NCI-H2081 treated with DMSO at 0.1 percent for 48 hours (cell line): ENCODE measurements around the gene PFN3.
A peak's percentile ranks its signal among the peaks of the same experiment; 100 is the strongest.

Experiments
- DNase-seq: peaks from one replicate; lab custom pipeline; 2025; lab: John Stamatoyannopoulos, UW

PFN3 gene, protein sequence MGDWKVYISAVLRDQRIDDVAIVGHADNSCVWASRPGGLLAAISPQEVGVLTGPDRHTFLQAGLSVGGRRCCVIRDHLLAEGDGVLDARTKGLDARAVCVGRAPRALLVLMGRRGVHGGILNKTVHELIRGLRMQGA

DNA sequence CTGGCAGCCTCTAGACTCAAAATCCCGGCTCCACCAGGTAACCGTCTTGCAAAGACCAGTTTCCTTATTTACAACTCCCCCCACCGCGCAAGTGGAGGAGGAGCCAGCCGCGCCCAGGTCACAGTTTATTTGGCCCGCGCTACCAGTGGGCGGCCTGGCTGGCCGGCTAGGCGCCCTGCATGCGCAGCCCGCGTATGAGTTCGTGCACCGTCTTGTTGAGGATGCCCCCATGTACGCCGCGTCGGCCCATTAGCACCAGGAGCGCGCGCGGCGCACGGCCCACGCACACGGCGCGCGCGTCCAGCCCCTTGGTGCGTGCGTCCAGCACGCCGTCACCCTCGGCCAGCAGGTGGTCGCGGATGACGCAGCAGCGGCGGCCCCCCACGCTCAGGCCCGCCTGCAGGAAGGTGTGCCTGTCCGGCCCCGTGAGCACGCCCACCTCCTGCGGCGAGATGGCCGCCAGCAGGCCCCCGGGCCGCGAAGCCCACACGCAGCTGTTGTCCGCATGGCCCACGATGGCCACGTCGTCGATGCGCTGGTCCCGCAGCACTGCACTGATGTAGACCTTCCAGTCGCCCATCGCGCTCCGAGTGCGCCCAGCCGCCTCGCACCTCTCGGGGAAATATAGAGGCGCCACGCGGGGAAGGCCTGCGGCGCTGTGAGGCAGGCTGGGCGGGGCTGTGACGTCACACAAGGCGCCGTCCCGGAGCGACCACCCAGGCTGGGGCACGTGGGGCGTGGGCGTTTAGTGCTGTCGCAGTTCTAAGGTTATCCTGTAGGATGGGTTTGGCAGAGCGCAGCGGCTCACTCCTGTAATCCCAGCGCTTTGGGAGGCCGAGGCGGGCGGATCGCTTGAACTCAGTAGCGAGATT lies at the start of gene PFN3:
TSS of gene PFN3 (minus strand) at position 665 of the 872 bp plus-strand sequence. CDS start at position 580, 85 bp downstream.
- no peak for DNase-seq

DNA sequence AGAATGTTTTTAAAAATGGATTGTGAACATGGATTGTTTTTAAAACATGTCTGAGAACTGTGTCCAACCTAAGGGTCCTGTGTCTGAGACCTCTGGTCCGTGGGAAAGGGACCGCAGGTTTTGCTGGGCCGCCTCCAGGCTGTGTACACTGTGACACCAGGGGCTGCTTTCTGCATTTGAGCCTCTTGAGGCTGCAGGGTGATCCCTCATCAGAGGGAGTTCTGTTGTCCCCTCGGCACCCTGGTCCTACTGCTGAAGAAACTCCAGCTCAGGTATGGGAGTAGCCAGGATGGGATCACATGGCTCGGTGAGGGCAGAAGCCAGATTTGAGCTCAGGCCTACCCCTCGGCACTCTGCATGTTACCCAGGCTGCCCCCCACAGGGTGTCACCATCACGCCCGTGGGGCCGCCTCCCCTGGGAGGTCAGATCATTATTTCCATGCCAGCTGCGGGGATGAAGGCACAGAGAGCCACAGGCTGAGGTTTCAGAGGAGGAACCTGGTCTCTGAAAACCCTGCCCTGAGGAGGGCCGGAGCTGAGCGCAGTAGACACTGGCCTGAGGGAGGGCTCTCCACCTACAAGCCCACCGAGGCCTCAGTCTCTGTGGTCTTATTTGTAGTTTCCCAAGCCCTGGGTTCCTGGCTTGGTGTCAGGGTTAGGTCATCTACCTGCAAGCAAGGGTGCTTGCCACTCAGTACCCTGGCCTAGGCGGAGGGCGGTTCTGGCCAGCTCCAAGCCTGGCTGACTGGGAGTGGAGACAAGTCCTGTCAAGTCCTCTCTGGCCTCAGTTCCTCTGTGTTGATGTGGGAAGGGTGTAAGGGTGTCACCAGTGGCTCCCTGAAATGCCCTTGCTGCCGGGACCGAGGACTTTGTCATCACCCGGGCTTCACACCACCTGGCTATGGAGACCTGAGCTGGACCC lies 48.9 kb upstream of the PFN3 start:
- no peak for DNase-seq

DNA sequence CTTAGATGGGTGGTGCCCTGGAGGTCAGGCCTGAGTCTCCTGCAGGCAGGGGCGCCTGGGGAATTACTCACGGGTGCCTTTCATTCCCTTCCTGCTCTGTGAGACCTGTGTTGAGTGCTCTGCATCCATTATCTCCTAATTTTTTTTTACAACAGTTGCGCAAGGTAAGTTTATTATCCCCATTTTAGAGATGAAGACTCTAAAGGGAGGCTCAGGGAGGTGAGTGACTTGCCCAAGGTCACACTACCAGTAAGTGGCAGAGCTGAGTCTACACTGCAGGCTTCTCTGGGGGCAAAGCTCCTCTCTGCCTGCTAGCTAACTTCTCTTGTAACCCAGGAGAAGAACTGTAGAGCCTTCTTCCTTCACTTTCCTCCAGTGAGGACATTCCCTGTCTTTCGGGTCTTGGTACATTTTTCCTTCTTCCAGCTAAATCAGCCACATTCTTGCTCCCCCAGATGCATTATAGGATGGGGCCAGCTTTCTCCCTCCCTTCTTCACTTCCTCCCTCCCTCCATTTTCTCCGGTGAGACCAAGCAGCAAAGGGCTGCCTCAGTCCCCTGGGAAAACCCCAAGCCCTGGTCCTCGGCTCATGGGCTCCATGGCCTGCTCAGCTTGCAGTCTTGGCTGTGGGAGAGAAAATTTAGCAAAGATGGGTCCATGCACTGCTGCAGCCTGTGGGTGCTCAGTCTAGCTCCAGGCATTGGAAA lies 47.9 kb upstream of the PFN3 start:
- DNase-seq, result no peak

DNA sequence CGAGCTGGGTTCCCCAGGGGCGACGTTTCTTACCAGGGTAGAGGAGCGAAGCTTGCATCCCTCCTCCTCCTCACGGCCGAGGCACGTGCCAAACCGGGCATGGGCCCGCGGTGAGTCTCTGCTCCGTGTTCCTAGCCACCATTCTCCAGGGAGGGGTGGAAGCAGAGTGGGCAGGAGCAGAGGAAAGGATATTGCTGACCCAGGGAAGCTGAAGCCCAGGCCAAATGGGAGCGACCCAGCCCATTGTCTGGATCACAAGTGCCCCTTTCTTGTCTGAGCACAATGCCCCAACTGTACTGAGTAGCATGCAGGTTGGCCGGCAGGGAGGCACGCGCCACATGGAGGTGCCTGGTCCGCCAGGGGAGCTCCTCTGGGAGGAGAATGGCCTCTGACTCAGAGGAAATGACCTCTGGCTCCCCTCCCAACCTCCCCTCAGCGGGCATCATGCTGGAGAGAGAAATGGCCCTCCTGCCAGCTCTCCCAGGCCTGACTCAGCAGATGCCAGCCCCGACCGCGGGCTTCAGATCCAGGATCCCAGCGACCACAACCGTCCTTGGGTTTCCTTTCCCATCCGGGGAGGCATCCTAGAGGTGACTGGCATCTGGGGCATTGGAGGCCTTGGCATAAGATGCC lies 47.3 kb upstream of the PFN3 start:
- no peak for DNase-seq

DNA sequence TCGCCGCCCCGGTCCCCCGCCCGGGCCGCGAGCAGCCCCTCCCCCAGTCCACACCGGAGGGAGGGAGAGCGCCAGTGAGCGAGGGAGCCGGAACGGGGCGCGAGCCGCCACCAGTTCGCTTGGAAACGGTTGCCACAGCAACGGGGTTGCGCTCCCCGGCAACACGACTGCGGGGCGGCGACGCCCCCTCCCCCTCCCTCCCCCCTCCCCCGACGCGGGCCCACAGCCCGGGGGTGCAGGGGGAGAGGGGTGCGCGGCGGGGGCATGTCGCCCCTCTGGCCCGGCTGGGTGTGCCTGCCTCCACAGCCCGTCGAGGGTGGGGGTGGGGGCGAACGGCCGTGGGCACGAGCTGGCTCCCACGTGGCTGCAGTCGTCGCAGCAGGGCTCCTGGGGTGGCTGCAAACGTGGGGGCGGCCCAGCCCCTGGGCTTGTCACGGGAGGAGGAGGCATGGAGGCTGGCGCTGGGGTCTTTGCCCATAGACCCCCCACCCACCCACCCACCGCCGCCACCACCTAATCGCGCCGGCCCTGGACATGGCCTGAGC lies 46.7 kb upstream of the PFN3 start:
- DNase-seq, result peak; percentile 36

DNA sequence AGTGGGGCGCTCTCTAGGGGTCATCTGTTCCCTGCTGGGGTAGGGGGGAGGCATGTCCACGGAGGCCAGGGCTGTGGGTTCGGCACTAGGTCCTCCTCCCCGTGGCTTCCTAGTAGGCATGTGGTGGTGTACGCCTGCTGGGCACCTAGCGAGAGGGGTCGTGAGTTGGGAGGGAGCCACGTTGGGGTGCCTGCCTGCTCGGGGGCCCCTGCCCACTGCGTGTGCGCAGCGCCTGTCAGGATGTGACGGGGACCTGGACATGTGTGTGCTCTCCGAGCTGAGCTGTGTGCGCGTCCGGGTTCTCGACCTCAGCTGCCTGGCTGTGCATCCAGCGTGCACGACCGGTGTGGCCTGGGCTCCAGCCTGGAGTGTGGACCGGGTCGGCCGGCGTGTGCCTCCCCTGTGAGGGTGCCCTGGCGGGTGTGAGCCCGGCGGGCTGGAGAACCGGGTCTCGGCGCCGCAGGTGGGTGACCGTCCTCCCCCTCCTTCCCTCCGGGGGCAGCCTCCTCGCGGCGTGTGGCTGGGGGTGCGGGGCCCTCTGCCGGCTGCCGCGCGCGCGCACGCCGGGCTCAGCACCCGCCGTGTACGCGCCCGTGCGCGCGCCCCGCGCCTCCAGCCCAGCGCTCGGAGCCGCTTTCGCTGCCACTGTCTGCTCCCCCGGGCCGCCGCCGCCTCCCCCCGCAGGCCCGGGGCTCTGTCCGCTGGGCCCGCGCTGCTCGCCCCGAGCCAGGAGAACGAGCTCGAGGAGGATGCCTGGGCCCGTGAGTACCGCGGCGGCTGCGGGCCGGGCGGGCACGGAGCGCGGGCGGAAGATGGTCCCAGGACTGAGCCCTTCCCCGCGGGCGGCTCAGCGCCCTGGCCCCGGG lies 46.0 kb upstream of the PFN3 start, which contains the start of gene PRR7:
TSS of gene PRR7 (plus strand) at position 615 of the 866 bp plus-strand sequence. CDS start 8,254 bp downstream, outside the sequence.
- no peak for DNase-seq

DNA sequence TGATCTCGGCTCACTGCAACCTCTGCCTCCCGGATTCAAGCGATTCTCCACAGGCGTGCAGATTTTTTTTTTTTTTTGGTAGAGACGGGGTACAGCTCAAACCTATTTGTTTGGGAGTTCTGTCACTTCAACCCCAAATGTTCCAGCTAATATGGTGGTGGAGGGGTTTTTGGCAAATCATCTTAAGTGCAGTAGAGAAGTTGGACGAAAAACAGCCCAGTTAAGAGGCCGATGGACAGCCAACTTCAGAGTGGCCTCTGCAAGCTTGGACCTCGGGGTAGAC lies 45.4 kb upstream of the PFN3 start:
- DNase-seq, result no peak

DNA sequence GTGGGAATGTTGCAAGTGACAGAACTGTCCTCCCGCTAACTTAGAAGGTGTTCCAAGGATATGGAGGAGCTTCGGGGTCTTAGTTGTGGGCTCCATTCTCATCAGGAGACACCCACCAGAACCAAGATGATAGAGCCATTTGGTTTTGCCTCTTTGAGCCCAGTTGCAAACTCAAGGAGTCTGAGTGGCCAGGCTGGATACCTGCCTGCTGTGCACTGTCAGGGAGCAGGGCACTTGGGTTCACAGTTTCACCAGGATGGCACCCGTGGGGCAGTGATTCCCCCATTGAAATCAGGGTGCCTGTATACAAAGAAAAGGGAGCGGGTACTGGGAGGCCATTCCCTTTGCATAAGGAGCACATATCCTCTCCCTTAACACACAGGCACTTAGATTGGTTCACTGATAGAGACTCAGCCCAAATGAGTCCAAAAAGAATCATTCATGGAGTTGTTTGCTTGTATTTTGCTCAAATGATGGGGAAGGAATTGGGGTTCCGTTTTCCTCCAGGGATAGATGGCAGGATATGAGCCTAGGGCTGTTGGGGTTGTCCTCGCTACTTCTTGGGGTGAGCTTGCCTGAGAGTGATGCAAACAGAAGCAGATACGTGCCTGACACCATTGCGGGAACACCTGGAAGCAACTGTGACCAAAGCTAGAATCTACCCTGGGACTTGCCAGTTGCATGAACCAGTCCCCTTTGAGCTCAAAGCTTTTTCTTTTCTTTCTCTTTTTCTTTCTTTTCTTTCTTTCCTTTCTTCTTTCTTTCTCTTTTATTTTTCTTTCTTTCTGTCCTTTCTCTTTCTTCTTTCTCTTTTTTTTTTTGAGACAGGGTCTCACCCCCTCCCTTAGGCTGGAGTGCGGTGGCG lies 44.8 kb upstream of the PFN3 start:
- DNase-seq, result no peak

DNA sequence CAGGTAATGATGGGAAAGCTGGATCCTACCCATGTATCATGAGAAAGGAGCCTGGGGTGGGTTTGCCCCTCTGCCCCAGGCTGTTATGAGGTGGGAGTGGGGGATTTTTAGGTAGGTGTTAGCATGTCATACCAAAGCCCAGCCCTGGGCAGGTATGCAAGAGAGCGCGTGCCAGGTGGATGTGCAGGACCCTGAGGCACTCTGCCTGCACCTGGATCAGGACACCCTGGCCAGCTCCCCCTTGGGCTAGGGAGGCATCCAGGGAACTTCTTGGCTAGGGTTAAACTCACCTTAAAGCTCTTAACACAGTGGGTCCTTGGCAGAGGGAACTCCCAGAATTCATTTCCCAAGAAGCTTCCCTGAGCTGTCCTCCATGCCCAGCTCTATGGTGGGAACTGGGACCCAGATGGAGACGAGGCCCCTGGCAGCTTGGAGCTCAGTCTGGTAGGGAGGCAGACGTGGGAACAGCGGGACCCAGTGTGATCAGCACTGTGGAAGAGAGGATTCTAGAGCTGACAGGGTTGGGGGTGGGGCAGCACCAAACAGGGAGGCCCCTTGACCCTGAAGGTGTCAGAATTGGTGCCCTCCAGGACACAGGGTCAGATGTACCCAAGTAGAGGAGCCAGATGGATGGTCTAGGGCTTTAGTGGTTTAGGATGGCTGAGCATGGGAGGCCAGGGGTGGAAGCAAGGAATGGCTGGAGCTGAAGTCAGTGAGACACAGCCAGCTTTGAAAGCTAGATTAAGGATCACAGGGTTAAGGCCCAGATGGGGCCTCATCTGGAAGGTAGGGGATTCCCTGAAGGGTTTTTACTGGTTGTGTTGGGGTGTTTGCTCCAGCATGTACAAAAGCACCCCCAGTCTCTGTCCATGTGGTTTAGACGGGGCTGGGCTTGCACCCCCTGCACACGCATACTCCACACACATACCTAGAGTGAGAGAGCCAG lies 43.9 kb upstream of the PFN3 start:
- no peak for DNase-seq

DNA sequence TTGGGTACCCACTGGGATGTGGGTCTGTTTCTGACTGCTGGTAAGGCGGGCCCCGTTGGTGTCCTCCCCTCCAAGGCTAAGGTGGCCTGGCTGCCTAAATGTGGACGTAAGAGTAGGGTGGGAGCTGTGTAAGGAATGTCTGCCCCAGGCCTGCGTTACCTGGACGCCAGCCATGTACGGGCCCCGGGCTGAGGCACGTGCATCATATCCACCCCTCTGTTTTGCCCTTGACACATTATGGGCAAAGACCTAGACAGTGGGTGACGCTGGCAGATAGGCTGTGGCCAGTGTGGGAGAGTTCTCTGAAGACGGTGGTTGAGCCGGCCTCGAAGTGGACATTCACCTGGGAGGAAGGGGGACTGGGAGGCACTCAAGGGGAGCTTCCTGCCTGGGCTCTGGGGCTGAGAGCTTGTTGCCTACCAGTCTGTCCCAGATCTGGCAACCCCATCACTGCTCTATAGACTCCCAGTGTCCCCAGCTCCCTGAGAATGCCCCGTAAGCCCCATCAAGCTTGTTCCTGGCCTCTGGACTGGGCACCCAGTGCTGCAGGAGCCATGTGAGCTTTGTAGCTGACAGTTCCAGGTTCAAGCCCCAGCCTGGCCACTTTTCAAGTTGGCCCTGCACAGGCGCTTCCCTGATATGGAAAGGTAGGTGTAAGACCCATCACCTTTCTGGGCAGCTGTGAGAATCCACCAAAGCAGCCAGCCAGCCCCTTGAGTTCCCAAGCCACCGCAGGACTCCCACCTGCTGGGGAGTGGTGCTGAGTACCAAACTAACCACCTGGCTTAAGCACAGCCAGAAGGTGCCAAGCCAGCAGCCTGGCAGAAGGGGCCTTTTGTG lies 42.9 kb upstream of the PFN3 start:
- no peak for DNase-seq

DNA sequence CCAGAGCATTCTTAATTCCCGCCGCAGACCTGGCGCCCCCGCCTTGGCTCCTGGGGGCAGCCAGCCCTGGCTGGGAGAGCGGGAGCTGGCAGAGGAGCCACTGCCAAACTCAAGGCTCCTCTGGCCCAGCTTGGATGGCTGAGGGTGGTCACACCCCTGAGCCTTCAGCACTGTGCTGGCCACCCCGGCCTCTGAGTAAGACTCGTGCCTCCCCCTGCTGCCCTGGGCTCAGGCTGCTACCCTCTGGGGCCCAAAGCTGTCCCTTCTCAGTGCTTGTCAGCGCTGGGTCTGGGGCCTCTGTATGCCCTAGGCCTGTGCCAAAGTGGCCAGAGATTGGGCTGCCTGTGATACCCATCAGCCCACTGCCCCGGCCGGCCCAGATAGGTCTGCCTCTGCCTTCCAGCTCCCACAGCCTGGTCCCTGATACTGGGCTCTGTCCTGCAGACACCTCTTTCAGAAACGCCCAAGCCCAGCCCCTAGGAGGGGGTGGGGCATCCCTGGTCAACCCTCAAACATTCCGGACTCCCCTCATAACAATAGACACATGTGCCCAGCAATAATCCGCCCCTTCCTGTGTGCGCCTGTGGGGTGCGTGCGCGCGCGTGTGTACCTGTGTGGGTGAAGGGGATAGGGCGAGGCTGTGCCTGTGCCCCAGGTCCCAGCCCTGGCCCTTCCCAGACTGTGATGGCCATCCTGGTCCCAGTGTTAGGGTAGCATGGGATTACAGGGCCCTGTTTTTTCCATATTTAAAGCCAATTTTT lies 41.8 kb upstream of the PFN3 start:
- no peak for DNase-seq

DNA sequence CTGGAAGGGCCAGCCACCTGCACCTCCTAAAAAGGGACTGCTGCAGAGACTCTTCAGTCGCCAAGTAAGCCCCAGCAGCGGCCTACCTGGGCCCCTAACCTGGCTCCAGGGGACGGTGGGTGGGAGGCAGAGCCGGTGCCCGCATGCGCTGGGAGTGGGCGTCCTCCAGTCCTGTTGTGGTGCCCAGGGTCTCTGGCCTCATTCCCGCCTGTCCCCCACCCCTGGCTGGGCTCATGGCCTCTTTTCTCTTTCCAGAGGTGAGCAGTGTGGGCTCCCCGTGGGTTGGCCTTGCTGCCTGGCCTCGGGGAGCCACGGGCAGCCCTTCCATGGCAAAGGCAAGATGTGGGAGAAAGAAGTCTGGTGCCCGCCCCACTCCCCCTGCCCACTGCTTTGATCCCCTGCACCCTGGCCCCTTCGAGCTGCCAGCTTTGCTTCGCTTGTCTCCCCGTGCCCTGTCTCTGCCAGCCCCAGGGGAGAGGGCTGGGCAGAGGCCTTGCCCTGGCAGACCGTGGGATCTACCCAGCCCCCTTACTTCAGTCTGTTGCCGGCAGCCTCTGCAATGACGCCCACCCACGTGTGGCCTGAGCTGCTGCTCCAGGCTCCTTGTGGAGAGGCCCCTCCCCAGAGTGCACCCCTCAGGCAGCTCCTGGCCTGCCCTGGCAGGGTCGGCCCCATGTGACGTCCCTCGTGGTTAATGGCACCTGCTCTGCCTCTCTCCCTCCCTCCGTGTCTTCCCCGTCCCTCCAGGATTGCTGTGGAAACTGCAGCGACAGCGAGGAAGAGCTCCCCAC lies 40.7 kb upstream of the PFN3 start:
- DNase-seq, result no peak

DNA sequence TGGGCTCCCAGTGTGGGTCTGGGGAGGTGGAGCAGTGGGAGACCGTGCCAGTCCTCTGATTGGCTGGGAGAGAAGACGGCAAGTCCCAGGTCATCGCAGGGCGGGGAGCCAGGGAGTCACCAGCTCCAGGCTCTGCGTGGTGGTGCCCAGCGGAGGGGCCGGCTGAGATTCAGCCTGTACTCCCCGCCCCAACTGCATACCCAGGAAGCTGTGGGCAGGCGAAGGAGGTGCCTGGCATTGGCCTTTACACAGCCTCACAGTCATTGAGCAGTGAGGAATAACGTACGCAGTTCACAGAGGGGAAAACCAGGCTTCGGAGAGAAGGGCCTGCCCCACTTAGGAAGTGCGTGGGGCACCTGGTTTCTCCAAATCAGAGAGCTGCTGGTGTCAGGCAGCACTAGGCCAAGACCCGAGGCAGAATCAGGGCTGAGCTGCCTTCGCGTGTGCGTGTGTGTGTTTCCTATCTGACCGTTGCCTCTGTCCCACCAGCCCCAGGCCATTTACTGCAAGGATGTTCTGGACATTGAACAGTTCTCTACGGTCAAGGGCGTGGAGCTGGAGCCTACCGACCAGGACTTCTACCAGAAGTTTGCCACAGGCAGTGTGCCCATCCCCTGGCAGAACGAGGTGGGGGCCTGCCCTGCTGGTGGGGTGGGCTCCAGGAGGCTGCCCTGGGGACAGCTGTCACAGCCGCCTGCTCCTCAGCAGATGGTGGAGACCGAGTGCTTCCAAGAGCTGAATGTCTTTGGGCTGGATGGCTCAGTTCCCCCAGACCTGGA lies 39.9 kb upstream of the PFN3 start:
- no peak for DNase-seq

DNA sequence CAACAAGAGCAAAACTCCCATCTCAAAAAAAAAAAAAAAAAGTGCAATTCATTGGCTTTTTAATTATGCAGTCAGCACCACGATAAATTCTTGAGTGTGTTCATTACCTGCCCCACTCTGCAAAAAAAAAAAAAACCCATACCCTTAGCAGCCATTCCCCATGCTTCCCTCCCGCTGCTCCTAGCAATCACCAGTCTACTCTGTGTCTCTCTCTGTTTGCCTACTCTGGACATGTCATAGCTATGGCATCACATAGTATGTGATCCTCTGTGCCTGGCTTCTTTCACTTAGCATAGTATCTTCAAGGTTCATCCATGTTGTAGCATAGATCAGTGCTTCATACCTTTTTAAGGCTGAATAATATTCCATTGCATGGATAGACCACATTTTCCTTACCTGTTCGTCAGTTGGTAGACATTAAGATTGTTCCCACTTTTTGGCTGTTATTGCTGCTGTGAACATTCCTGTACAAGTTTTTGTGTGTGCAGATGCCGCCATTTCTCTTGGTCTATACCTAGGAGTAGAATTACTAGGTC lies 39.1 kb upstream of the PFN3 start:
- DNase-seq, result no peak

DNA sequence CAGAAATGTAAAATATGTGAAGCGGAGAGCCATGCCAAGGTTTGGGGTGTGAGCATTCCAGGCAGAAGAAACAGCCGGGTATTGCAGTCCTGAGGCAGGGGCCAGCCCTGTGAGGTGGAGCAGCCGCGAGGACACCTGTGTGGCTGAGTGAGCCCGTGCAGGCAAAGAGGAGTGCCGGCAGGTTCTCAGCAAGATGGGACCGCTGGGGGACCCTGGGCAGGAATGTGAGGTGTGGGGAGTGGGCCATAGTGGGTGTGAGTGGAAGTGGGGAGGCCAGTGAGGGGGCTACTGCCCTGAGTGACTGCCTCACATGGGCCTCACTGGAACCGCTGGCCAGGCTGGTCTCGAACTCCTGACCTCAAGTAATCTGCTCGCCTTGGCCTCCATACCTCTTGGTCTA lies 38.0 kb upstream of the PFN3 start:
- no peak for DNase-seq
